Body of pancreas (tissue), 4 donors: ENCODE results near the gene TMEM109. TPM values are rescaled to one million over a fixed set of nuclear protein-coding genes. Genes with fewer than 3 reads are reported as not detected.

Experiments used
- ATAC-seq: fragments of 150-250 bp; one replicate; pipeline ENCODE4 v1.9.1; 2016
- DNase-seq, 4 donors: peaks; one replicate each; pipeline ENCODE4 v3.0.0-alpha.2; 2019
- H3K27ac ChIP-seq, 4 donors: fragments of 200-600 bp; sonication (generic); 1 replicate in 3 of 4; 2 replicates in 1 of 4; pipeline versions ENCODE4 v1.5.1 to v1.6.1; 2016 to 2019; ENCODE audit warnings: mild to moderate bottlenecking in 1 of 4, mixed read lengths in 1 of 4, moderate library complexity in 1 of 4
- H3K27me3 ChIP-seq, 2 donors: fragments of 200-600 bp; sonication (generic); one replicate each; pipeline ENCODE4 v1.6.0; 2016; ENCODE audit warnings: mild to moderate bottlenecking in 1 of 2
- H3K36me3 ChIP-seq, 2 donors: fragments of 200-600 bp; sonication (generic); replicated peaks in 1 of 2; 2 replicates each; pipeline ENCODE4 v1.5.1; 2016; ENCODE audit warnings: low read depth in 2 of 2; ENCODE audit not compliant: insufficient read depth in 1 of 2
- H3K4me1 ChIP-seq: fragments of 200-600 bp; sonication (generic); one replicate; pipeline ENCODE4 v1.6.0; 2016
- H3K4me3 ChIP-seq, 2 donors: fragments of 200-600 bp; sonication (generic); 1 replicate in 1 of 2; 2 replicates in 1 of 2; pipeline ENCODE4 v1.5.1; 2016 to 2019
- H3K9me3 ChIP-seq, 3 donors: fragments of 200-600 bp; sonication (generic); 1 replicate in 2 of 3; 2 replicates in 1 of 3; pipeline ENCODE4 v1.5.1; 2016
- CTCF ChIP-seq, 7 experiments: fragments of 450-650 bp in 4 of 7; fragments of 200-600 bp in 3 of 7; sonication (generic) in 3 of 7; IDR thresholded peaks; one replicate each; pipeline ENCODE4 v1.5.1; 2016 to 2019; ENCODE audit warnings: antibody characterized with exemption in 7 of 7
- POLR2A ChIP-seq, 3 donors: fragments of 450-650 bp; IDR thresholded peaks; one replicate each; pipeline ENCODE4 v1.6.1; 2016; ENCODE audit warnings: antibody characterized with exemption in 3 of 3, mild to moderate bottlenecking in 2 of 3
- WGBS, 2 donors: methylation state at CpG; one replicate each; pipeline ENCODE4 v1.1.5; 2017; 5-methylcytosine and 5-hydroxymethylcytosine counted together
- intact Hi-C: fragments of 100-400 bp; cut with DNase I; formaldehyde crosslinking; loops from one replicate; pipeline ENCODE4 v1.15.1; 2023
- total RNA-seq, 2 donors: library from RNA; depleted of rRNA; stranded (reverse); fragments of >200 nt; gene quantifications; one replicate each; pipeline ENCODE4 v1.1.0, GENCODE V29; 2016

Gene TMEM109
- total RNA-seq, 2 donors from 2014 or later, result 59.9 to 62.6 TPM

GRCh38 chr11:60914633-60915247, 782 bp downstream of the TMEM109 start:
- Histone ChIP-seq H3K4me1 (peaks cover 39% of the 10 kb centered on the region), H3K36me3 (no peaks in the 10 kb centered on the region), H3K27me3 (no peaks in the 10 kb centered on the region), H3K27ac (peak overlapping the region; percentile 68 to 92 (median 86)), H3K9me3 (no peaks in the 10 kb centered on the region), H3K4me3 (peak overlapping the region; percentile 77 to 79)
- TF ChIP-seq CTCF (IDR thresholded peaks at IDR 0.05) (no peak), POLR2A (IDR thresholded peaks at IDR 0.05) (no peak)
- 1% methylated on average over 13 to 30 of the region's 31 CpGs for WGBS, 2 donors
- DNase-seq (peak in 3 of 4 donors; percentile 32 to 50 (median 38)), ATAC-seq (peak; percentile 42)
- intact Hi-C loops, result no loop called here

GRCh38 chr11:60915248-60915914, 1.4 kb downstream of the TMEM109 start:
- TF ChIP-seq POLR2A (IDR thresholded peaks at IDR 0.05) (no peak), CTCF (IDR thresholded peaks at IDR 0.05) (peak in 3 of 7 experiments; percentile 21 to 31 (median 24))
- H3K27ac ChIP-seq, result peak overlapping the region; percentile 50 to 92 (median 86)
- H3K36me3 ChIP-seq, result peaks cover 1 to 5% of the 10 kb centered on the region in 2 donors
- ATAC-seq, result peak; percentile 14
- 7 to 8% methylated on average over 17 of the region's 17 CpGs for WGBS, 2 donors
- peak overlapping the region in 1 of 2 donors; percentile 8 for H3K4me3 ChIP-seq
- no peaks in the 10 kb centered on the region for H3K9me3 ChIP-seq
- H3K4me1 ChIP-seq, result peaks cover 39% of the 10 kb centered on the region
- intact Hi-C loops, result no loop called here
- no peaks in the 10 kb centered on the region for H3K27me3 ChIP-seq
- DNase-seq, result peak; percentile 50 to 68 (median 66)

- no peak overlapping the region for H3K4me3 ChIP-seq
- peaks cover 9 to 16% of the 10 kb centered on the region in 2 donors for H3K36me3 ChIP-seq
- no peak for DNase-seq
- TF ChIP-seq CTCF (IDR thresholded peaks at IDR 0.05), result no peak
- no peak for TF ChIP-seq POLR2A (IDR thresholded peaks at IDR 0.05)
- intact Hi-C loops, result no loop called here
- no peak for ATAC-seq
- H3K9me3 ChIP-seq, result no peaks in the 10 kb centered on the region
- H3K4me1 ChIP-seq, result peaks cover 39% of the 10 kb centered on the region
- no peaks in the 10 kb centered on the region for H3K27me3 ChIP-seq
- H3K27ac ChIP-seq, result no peak overlapping the region
- WGBS, 2 donors, result 41 to 48% methylated on average over 3 of the region's 3 CpGs
Observed at GRCh38 chr11:60916669-60917206, 2.8 kb downstream of the TMEM109 start.

GRCh38 chr11:60917267-60917666, 3.3 kb downstream of the TMEM109 start:
- Histone ChIP-seq H3K27ac (no peak overlapping the region), H3K4me3 (no peak overlapping the region), H3K36me3 (peaks cover 13 to 20% of the 10 kb centered on the region in 2 donors), H3K4me1 (peaks cover 39% of the 10 kb centered on the region), H3K27me3 (no peaks in the 10 kb centered on the region), H3K9me3 (no peaks in the 10 kb centered on the region)
- intact Hi-C loops, result no loop called here
- TF ChIP-seq CTCF (IDR thresholded peaks at IDR 0.05), result no peak
- TF ChIP-seq POLR2A (IDR thresholded peaks at IDR 0.05), result no peak
- 94 to 100% methylated on average over 1 of the region's 1 CpG for WGBS, 2 donors
- no peak for DNase-seq
- no peak for ATAC-seq
